HG03565 (cell line): ENCODE data around the gene CYB5R3.

Experiments used
- ATAC-seq: cut with Tn5 transposase; IDR thresholded peaks from one replicate; pipeline ENCODE4 v1.9.1; 2021; ENCODE audit warnings: mild to moderate bottlenecking, moderate library complexity; ENCODE audit not compliant: unreplicated experiment

Gene CYB5R3

GRCh38 chr22:42646569-42647525, 2.3 kb downstream of the CYB5R3 start:
- ATAC-seq: no peak

DNA sequence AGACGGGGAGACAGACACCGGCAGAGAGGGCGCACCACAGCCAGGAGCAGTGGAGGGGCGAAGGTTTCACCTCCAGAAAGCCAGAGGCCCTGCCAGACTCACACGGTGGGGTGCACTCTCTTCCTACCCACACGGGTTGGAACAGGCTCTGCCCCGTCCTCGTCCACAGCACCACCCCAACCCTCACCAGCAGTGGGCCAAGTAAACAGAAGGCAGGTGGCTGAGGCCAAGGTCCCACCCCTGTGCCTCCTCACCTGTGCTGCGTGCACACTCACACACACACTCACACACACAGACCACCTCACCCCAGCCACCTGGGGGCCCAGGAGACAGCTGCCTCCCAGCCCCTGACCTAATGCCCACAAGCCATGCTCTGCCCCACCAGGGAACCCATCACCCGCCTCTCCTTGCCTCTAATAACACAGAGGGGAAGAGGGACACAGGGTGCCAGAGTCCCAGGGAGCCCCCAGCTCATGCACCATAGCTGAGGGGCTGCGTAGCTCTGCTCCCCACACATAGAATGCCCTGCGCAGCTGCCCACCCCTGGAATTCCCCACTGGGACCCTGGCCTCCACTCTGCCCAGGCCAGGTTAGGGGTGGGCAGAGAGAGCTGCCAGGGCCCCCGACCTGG, 3.1 kb downstream of the CYB5R3 start:
- no peak for ATAC-seq

DNA sequence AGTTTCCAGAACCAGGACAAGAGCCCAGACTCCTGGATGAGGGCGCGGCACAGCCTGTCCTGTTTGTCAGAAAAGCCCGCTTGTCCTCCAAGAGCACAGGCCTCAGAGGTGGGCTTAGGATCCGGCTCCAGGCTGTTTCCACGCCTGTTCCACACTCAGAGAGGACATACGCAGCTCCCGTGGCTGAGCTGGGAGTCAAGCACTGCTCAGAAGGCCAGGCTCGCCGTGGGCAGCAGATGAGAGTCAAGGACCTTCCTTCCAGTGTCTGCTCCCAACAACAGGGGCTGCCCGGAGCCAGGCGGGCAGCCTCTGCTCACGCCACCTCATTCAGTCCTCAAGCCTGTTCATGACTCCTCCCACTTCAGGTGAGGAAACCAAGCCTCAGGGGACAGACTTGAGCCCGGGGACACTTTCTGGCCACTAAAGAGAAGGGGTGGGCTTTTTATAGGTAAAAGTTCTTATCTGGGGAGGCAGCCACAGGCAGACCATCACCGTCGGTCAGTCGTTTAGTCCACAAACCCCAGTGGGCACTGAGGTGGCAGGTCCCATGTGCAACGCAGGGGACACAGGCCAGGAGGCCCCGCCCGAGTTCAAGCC, 3.8 kb downstream of the CYB5R3 start:
- ATAC-seq: no peak

DNA sequence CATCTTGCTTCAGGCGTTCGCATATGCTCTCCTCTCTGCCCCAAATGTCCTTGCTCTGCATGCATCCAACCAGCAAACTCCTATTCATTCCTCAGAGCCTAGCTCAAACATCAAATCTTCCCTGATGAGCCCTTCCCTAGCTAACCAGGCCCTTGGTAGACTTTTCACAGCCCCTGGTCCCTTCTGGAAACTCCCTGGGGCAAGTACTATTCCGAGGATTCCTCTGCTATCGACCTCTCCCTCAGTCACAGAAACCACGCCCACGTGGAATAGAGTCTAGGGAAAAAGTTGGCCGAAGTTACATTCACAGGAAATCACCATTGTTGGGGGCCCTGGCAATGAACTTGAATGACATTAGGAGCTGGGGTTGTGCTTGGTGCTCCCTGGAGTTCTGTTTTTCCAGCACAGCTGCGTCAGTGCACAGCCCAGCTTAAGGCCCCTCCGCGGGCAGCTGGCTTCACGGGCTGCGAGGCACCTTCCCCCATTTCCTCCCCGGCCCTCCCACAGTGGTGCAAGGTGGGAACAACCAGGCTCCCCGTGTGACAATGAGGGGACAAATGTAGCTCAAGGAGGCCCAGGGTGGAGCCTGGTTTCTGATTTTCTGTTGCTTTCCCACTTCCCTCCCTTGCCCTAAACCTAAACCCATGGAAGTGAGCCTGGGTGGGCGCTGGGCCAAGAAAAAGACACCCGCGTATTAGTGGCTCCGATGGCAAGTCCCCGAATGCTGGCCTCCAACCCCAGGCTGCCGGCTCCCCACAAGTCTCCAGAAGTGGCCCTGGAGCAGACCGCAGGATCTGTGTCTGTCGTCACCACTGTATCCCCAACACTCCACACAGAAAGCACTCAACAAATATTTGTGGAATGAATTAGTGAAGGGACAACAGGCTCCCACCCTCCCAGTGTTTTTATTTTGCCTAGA, 4.5 kb downstream of the CYB5R3 start:
- no peak for ATAC-seq

- no peak for ATAC-seq
Measured at GRCh38 chr22:42643634-42644421, 5.4 kb downstream of the CYB5R3 start.

GRCh38 chr22:42642806-42643633, 6.2 kb downstream of the CYB5R3 start:
- no peak for ATAC-seq

- ATAC-seq: no peak
Measured at GRCh38 chr22:42641801-42642413, 7.3 kb downstream of the CYB5R3 start.

DNA sequence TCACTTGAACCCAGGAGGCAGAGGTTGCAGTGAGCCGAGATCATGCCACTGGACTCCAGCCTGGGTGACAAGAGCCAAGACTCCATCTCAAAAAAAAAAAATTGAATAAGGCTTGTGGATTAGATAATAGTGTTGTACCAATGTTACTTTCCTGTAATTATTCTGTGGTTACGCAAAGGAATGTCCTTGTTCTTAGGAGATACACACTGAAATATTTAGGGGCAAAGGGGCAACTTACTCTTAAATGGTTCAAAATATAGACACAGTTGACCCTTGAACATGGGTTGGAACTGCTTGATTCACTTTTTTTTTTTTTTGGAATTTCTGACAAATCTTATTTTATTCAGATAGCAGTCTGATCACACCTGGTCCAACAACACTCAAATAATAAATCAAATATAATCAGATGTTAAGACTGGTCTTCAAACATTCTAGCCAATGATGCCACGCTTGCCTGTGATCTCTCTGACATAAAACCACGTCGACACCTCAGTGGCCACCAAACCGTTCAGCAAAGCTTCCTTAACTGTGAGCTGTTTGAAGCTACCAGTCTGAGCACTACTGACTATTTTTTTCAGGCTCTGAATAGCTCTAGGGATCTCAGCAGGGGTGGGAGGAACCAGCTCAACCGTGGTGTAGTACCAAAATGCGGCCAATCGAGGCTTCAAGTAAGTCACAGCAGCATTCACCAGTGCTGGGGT, 9.5 kb downstream of the CYB5R3 start:
- no peak for ATAC-seq

DNA sequence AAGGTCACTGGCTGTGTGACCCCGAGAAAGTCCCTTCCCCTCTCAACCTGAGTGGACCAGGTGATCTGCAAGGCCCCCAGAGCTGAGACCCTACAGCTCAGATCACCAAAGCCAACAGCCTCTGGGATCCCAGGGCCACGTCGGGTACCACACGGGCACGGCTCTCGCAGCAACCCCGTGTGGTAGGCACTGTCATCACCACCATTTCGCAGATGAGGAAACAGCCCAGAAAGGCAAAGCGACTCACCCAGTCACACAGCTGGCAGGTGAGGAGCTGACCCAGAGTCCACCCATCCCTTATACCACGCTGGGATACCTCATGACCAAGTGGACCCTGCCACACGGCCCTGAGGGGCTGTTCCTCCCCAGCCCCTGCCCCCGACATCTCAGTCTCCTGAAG, 11.6 kb downstream of the CYB5R3 start:
- ATAC-seq: no peak

DNA sequence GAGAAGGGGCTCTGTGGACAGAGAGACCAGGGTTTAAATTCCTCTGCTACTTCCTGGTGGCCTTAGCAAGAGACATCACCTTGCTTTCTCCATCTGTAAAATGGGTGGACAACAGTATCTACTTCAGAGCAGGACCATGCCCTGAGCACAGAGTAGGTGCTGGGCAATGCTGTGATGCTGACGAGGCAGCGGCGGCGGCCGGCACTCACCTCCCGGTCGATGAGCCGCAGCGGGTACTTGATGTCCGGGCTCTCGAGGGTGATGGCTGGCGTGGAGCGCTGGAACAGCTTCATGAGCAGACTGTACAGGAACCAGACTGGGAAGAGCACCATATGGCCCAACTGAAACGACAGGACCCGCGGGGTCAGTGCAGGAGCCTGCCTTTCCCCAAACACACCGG, 12.7 kb downstream of the CYB5R3 start:
- no peak for ATAC-seq

DNA sequence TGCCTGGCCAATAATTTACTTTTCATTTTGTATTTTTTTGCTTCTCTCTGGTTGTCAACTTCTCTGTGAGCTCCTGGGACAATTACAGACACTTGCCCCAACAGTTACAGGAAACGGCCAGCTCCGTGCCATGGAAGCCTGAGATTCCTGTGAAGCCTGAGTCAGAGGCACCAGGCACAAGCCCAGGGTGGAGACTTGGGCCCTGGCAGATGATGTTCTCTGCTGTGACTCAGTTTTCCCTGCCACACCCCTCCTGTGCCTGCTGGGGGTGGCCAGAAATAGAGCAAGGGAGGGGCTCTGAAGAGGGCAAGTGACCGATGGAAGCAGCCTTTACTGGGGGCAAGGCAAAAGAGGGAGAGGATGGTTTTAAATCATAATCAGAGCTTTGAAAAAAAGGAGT, 13.7 kb downstream of the CYB5R3 start:
- no peak for ATAC-seq

- no peak for ATAC-seq
Measured at GRCh38 chr22:42633013-42633412, 16.2 kb downstream of the CYB5R3 start.

DNA sequence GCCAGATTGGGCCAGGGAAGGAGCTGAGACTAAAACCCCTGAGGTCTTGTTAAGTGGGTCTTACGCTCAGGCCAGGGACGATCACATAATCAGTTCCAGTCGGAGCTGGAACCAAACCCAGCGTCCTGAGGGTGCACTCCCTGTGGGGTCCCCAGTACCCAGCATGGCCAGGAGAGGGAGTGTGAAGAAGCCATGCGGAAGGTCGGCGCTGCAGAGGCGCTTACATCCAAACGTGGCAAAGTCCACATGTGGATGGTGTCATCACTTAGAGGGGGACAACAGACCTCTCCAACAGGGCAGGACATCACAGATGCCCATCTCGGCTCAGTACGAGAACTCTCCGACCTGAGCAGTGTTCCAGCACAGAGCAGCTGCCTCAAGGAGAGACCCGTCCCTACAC, 17.1 kb downstream of the CYB5R3 start:
- no peak for ATAC-seq

- no peak for ATAC-seq
Measured at GRCh38 chr22:42630901-42631602, 18.1 kb downstream of the CYB5R3 start.

- no peak for ATAC-seq
Measured at GRCh38 chr22:42630211-42630610, 19.0 kb downstream of the CYB5R3 start.

- no peak for ATAC-seq
Measured at GRCh38 chr22:42627981-42628380, 21.2 kb downstream of the CYB5R3 start.

- no peak for ATAC-seq
Measured at GRCh38 chr22:42626951-42627625, 22.1 kb downstream of the CYB5R3 start.
